ENCODE data around the gene DAPK2. TPM values are rescaled to one million over a fixed set of nuclear protein-coding genes. Genes with fewer than 3 reads are reported as not detected.

Gene DAPK2
- 1 to 10 TPM; 2.1 to 5.7 (median 5.1) TPM for total RNA-seq (2021; fragmentation: NEBNext Ultra II Directional; extraction: Animal tissue kit (Norgen Biotek cat#: 25700))
- long read RNA-seq, partial matches to known transcripts, result 0 of 1 reads
- long read RNA-seq, other reads (novel, unspliced or antisense), result 0 of 1 reads

- Mint-ChIP-seq H3K9me3 (no peaks in the 10 kb centered on the region), H3K4me3 (peak within 1 kb of the TSS; percentile 77), H3K4me1 (ENCODE audit: low read depth) (peaks cover 16% of the 10 kb centered on the region), H3K27me3 (ENCODE audit: insufficient read depth) (peaks cover 7% of the 10 kb centered on the region), H3K27ac (no peak within 1 kb of the TSS; the same call in 1 of the 2 replicates), H3K36me3 (ENCODE audit: low read depth) (no peaks in the 10 kb centered on the region)
- DNase-seq, result no peak
- peak; percentile 87 for TF ChIP-seq CTCF (IDR thresholded peaks at IDR 0.05)
These were observed at the start of gene DAPK2 for GRCh38 chr15:64046421-64047153. Gene DAPK2 (minus strand): TSS chr15:64046485. CDS start chr15:64040261, 6,224 bp downstream.

- H3K4me3 Mint-ChIP-seq, result peak overlapping the region; percentile 99
- TF ChIP-seq CTCF (IDR thresholded peaks at IDR 0.05), result no peak
- H3K4me1 Mint-ChIP-seq (ENCODE audit: low read depth), result peaks cover 58% of the 10 kb centered on the region
- peak overlapping the region; percentile 84 for H3K27ac Mint-ChIP-seq
- DNase-seq, result no peak
- H3K27me3 Mint-ChIP-seq (ENCODE audit: insufficient read depth), result no peaks in the 10 kb centered on the region; the same call in 1 of the 2 replicates
- no peaks in the 10 kb centered on the region for H3K9me3 Mint-ChIP-seq
- peaks cover 14% of the 10 kb centered on the region for H3K36me3 Mint-ChIP-seq (ENCODE audit: low read depth)
These were observed 49.1 kb upstream of the DAPK2 start for GRCh38 chr15:64095431-64095794.

GRCh38 chr15:64093627-64094417 is 47.5 kb upstream of the DAPK2 start, which contains the start of gene CIAO2A:
Gene CIAO2A (minus strand): TSS chr15:64093838. CDS start chr15:64093768, 70 bp downstream.
- Mint-ChIP-seq H3K36me3 (ENCODE audit: low read depth) (peaks cover 25% of the 10 kb centered on the region), H3K27me3 (ENCODE audit: insufficient read depth) (no peaks in the 10 kb centered on the region; the same call in 1 of the 2 replicates), H3K27ac (peak within 1 kb of the TSS; percentile 98), H3K4me3 (peak within 1 kb of the TSS; percentile 99), H3K4me1 (ENCODE audit: low read depth) (peaks cover 60% of the 10 kb centered on the region), H3K9me3 (no peaks in the 10 kb centered on the region)
- no peak for TF ChIP-seq CTCF (IDR thresholded peaks at IDR 0.05)
- DNase-seq, result peak; percentile 98

GRCh38 chr15:64092864-64093626 is 46.8 kb upstream of the DAPK2 start:
- TF ChIP-seq CTCF (IDR thresholded peaks at IDR 0.05), result 0 out of 2 replicates have a peak, but pooled peaks have one; percentile 18
- H3K4me1 Mint-ChIP-seq (ENCODE audit: low read depth), result peaks cover 56% of the 10 kb centered on the region
- peak; percentile 38 for DNase-seq
- peak overlapping the region; percentile 98 for H3K27ac Mint-ChIP-seq
- peaks cover 33% of the 10 kb centered on the region for H3K36me3 Mint-ChIP-seq (ENCODE audit: low read depth)
- no peaks in the 10 kb centered on the region for H3K9me3 Mint-ChIP-seq
- no peaks in the 10 kb centered on the region; the same call in 1 of the 2 replicates for H3K27me3 Mint-ChIP-seq (ENCODE audit: insufficient read depth)
- H3K4me3 Mint-ChIP-seq, result peak overlapping the region; percentile 99

All from HFFc6 (cell line).